ENCODE measurements around the gene DPYSL5.
A peak's percentile ranks its signal among the peaks of the same experiment; 100 is the strongest.

The DPYSL5 gene

DNA sequence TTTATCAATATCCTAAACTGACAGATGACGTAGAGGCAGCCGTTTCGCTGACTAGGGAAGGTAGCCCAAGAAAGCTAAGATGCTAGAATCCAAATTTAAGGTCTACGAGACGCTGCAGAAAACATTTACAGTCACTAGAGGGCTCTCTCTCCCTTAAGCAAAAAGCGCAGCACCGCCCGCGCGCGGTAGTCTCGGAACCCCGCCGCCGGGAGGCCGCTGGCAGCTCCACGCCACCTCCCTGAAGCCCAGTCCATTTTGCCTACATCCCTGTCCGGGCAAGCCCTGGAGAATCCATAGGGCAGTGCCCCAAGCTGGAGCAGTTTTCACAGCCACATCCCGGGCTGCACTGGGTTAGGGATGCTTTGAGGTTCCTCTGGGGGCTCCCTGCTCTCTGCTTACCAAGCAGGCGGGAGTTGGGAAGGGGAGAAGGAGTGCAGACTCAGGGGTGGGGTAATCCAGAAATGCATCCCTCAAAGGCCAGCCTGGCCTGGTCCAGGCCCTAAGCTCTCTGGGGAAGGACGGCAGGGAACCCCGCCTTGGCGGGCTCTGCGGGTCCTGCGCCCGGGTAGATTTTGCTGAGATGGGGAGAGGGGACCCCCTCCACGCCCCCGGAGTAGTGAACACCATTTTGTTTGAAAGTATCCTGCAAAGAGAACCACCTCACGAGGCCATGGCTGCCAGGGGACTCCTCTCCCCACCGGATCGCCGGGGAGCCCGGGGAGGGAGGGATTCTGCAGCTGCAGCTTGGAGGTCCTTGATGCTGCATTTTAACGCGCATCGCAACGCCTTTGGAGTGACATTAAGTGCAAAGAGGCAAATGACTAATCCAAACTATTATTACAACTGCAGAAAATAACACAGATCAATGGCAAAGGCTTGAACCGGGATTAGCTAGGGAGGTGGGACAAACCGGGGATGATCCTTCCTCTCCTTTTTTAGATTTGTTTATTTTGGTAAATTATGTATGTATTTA, 1.3 kb upstream of the DPYSL5 start:
- peak; percentile 68 for DNase-seq

DNA sequence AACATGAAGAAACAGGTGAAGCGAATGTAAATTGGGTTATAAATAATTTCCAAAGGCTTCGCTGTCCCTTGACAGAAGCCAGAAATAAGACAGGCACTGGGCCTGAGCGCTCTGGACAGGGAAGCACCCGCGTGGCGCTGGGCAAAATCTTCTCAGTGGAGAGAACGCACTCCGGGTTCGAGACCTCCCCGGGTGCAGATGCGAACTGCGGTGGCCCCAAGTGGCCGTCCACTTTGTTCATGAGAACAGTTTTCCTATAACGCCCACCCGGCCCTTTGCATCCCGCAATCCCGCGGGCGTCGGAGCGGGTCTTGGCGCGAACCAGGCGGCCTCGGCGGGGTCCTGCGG, 651 bp upstream of the DPYSL5 start:
- DNase-seq: no peak

DNA sequence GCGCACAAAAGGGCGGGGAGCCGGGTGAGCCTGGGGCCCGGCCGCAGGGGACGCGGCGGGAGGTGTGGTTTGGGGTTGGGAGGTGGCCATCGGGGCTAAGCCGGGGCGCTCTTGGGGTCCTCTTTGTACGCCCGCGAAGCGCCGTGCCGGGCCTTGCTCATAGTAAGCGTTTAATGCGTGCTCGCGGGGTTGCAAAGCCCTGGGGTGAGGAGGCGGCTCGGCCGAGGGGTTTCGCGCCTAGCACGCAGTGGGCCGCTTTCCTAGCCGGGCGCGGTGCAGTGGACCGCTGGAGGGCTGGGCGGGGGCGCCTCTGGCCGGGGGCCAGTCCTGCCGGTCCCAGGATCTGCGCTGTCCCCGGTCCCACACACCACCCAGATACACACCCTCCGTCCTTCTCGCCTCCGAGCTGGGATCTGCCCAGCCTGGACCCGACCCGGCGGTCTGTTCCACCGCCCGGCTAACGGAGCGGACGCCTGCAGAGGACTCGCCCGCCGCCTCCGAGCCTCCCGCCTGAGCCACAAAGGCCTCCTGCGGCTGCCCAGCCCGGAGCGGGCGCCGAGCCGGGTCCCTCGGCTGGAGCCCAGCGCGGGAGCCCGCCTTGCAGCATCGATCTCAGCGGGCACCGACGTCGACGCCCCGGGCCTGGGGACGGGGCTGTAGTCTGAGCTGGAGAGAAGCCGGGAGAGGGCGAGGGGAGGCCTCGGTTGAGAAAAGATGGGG, 564 bp downstream of the DPYSL5 start:
- peak; percentile 12 for DNase-seq

DNA sequence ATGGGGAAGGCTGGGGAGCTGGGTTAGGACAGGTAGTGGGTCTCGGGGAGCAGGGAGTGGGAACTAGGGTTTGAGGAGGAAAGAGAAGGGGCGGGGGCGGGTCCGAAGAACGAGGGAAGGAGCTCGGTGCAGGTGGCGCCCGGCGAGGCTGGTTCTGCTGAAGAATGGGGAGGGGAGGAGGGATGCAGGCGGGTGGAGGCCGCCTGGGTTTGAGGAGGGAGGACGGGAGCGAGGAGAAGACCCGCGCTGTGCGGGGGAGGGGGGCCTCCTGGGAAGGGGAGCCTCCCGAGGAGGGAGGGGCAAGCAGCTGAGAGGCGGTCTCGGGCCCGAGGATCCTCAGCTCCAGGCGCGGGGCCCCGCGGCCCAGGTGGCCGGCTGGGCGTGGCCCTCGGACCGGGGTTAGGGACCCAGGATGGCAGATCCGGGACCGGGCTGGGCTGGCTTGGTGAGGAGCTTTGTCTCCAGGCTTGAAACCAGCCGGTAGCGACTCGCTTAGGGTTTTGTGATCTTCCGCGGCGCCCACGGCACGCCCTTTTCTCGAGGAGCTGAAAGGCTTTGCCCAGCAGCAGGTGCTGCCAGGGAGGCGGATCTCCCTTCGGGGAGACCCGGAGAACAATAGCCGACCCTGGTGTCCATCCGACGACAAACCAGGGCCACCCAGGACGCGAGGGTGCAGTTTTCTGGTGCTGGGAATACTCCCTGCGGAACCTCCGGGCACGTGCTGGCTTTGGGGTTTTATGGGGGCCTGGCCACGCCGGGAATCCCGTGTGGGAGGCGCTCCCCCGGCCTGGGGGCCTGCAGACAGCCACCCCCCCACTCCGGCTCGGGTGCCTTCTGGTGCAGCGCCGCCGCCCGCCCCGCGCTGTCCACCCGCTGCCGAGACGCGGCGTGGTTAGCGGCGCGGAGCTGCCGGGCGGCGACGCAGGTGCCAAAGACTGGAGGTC, 1.4 kb downstream of the DPYSL5 start:
- DNase-seq: no peak

DNA sequence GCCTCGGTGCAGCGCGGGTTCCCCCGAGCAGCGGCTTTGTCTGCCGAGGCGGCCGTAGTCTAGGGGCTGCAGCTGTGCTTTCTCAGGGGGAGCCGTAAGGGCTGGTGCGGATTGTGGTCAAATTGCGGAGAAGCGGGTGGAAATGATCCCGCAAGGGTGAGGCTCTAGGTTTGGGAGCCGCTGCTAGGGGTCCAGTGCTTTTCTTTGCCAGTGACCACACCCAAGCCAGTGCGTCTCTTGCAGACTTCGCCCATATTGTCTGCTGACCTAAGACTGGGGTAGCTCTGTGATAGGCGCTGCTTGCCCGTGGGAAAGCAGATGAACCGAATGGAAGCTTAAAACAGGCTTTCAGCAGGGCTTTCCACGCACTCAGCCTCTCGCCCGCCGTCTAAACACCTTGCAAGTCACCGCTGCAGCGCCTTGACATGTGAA, 2.1 kb downstream of the DPYSL5 start:
- DNase-seq: no peak

DNA sequence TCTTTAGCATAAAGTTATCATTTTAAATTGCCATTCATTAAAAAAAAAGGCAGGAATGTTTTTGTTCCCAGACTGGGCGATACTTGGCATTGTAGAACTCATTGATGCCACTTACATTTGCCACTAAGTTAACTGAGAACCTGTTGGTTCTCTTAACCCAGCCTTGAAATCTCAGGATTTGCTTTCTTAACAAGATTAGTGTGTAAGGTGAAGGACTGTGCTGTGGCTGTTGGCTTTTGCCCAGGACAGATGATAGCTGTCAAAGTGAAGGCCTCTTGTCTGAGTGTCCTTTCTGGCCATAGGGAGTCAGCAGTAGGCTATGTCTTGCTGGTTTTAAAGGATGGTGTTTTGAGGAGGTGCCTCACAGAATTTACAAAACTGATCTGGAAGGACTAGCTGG, 2.6 kb downstream of the DPYSL5 start:
- no peak for DNase-seq

DNA sequence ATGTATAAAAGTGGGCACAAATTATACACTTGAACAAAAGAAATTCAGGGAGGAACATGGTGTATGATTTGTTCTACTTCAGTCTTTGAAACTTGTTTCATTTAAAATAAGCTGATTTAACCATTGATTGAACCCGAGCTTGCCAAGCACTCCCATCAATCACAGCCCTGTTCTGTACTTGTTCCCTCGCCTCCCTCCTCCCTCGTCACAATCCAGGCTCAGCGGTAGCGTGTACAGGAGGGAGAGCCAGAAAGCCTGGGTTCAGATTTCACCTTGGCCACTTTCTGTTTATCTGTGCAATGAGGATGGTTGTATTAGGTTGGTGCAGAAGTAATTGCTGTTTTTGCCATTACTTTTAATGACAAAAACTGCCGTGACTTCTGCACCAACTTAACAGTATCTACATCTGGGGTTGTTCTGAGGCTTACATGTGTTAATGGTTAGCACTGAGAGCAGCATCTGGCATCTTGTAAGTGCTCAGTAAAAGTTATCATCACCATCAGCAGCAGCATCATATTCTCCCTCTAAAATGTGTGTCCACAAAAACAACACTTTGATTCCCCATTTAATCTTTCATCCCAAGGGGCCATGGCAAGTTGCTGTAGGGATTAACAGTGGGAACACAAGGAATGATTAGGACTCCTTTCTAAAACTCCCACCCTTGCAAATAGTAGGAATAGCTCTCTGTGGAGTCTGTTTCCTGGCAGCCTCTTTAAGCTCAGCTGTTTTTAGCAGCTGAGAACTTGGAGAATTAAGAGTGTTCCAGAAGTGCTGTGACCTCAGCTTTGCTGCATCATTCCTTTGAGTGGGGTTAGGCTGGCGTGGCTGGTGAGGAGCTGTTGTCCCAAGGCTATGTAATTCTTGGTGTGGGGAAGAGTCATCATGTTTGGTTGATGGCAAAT, 4.7 kb downstream of the DPYSL5 start:
- DNase-seq: no peak

DNA sequence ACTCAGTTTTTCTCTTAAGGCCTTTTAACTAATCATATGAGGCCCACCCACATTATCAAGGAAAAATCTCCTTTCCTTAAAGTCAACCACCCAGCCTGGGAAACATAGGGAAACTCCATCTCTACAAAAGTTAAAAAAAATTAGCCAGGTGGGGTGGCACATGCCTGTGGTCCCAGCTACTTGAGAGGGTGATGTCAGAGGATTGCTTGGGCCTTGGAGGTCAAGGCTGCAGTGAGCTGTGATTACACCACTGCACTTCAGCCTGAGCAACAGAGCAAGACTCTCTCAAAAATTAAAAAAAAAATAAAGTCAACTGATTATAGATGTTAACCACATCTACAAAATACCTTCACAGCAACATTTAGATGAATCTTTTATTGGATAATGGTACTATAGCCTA, 5.8 kb downstream of the DPYSL5 start:
- no peak for DNase-seq

DNA sequence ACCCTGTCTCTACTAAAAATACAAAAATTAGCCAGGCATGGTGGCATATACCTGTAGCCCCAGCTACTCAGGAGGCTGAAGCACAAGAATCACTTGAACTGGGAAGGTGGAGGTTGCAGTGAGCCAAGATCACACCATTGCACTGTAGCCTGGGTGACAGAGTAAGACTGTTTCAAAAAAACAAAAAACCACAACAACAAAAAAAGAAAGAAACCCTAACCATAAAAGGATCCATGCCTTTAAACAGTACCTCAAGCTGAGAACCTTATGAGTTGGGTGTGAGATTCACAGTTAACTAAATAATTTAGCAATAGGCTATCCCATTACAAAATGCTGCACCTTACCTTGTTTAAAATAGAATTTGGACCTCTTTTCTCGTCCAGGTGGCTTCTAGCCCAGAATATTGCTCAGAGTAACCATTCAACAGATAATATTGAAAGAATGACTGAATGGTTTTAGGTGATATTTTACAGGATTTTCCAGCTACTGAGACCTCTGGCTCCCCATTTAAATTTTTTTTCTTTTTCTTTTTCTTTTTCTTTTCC, 6.4 kb downstream of the DPYSL5 start:
- DNase-seq: no peak

DNA sequence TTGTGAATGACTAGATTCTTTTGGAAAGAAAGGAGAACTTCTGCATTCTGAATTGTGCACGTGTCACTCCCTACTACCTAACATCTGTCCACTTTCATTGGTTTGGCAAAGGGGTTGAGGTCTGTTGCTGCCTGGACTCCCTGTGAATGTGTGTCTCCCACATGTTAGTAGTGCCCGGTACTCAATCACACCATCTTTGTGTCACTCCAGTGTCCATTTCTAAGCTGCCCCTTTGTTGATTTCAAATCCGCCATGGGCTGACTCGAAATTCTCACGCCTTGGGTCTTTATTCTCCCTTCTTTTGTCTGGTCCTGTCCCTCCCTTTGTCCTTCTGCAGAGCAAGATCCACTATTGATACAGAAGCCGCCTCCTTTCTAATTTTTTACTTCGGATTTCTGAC, 7.5 kb downstream of the DPYSL5 start:
- DNase-seq: no peak

DNA sequence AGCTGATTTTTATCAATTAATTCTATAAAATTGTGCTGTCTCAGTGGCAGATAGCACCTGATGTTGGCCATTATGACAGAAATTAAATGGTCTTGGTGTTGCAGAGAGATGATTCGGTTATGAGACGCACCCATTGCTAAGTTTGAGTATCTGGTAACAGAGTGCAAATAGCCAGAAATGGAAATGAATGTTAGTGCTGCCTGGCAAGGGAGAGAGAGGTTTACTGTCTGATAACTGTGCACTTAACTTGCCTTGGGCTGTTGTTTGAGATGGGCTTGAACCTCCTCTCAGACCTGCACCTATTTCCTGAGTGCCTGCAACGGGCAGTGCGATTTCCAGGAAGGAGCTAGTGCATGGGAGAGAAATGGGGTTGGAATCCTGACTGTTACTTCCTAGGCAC, 11.7 kb downstream of the DPYSL5 start:
- DNase-seq: no peak

DNA sequence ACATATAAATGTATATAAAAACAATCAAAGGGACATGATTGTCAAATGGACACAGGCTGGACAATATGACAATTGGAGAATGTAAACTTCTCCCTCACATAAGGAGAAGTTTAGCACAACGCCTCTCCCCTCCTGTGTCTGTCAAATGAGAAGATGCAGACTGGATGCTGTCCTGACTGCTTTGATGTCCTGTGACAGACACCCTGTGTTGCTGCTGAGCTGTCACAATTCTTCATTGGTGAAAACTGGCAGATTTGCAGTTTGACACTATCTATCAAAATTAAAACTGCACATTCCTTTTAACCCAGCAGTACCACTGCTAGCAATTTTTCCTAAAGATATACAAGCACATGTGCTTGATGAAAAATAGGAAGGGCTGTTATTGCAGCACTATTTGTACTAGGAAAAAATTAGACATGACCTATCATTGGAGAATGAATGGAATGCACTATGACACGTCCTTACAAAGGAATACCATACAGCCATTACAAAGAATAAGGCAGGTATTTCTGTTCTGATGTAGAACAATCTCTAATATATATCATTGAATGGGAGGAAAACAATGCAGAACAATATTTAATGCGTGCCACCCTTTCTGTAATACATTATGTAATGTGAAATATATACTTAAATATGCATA, 12.4 kb downstream of the DPYSL5 start:
- DNase-seq: no peak

DNA sequence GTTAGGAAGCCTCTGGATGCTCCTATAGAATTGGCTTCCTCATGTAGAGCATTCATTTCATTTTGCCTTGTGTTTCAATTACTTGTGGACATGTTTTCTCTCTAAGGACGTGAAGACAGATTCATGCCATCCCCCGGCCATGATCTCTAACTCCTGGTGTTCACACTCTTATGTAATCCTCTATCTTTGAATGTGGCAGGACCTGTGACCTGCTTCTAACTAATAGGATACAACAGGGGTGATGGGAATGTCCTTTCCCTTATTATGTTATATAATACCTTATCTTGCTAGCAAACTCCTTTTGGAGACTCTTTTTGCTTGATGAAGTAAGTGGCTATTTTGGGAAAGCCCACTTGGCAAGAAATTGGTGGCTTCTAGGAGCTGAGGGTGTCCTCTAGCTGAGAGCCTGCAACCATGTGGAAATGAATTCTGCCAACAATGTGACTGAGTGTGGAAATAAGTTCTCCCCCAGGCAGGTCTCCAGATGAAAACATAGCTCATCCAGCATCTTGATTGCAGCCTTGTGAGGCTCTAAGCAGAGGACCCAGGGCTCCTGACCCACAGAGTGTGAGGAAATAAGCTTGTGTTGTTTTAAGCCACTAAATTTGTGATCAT, 13.8 kb downstream of the DPYSL5 start:
- no peak for DNase-seq

DNA sequence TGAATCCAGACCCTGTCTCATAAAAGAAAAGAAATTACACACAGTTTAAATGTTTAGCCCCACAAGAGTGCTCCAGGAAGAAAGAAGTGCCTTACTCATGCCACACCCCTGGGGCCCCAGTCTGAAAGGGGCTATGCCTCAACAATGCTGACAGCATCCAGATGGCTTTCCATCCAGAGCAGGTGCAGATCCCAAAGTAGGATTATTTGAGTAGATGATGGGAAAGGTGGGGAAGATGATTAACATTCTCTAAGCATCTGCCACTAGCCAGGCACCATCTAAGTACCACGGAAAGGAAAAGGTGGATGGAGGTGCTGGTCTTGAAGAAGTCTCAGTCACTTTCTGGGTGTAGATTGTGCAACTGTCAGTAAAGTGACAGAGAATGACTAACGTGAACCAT, 16.3 kb downstream of the DPYSL5 start:
- DNase-seq: no peak

DNA sequence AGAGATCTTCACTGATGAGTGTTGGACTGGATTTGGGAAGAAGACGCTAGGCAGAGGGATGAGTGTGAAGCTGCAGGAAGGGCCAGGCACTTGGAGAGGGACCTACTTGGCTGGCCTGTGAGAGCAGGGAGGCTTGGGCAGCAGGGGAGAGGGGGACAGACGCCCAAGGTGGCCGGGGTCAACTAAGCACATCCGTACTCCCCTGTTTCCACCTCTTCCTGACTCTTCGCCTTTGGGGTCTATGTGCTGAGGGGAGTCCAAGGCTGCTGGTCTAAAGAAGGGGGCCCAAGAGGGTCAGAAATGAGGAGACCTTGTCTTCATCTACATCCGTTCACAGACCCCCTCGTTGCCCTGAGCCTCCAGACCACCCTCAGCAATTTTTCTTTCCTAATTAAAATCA, 16.7 kb downstream of the DPYSL5 start:
- DNase-seq: no peak

DNA sequence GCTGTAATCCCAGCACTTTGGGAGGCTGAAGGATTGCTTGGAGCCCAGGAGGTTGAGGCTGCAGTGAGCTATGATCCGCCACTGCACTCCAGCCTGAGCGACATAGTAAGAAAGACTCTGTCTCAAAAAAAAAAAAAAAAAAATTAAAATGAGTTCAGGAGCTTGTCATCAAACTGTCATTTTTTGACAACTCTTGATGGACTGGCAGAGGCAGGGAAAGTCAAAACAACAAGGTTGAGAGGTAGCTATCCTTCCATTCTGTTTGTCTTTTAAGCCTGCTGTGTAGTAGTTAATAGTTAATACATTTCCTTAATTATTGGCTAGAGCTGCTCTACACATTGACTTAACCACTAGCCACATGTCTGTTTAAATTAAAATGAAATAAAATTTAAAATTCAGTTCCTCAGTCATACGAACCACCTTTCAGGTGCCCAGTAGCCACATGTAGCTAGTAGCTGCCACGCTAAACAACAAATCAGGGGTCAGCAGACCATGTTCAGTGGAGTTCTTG, 22.7 kb downstream of the DPYSL5 start:
- no peak for DNase-seq

DNA sequence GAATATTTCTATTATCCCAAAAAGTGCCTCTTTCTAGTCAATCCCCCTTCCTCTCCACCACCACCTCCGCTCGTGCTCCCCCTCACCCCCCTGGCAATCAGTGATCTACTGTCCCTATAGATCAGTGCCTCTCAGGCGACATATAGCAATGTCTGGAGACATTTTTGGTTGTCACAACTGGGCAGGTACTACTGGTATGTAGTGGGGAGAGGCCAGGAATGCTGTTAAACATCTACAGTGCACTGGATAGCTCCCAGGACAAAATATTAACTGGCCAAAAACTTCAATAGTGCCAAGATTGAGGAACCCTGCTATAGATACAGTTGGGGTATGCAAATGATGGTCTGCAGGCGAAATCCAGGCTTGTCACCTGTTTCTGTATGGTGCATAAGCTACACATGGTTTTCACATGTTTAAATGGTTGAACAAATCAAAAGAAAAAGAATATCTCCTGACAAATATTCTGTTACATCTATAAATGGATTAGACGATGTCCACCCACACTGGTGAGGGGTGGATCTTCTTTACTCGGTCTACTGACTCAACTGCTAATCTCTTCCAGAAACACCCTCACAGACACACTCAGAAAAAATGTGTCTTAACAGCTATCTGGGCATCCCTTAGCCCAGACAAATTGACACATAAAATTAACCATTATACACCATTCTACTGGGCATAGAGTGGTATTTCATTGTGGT, 25.5 kb downstream of the DPYSL5 start:
- no peak for DNase-seq

DNA sequence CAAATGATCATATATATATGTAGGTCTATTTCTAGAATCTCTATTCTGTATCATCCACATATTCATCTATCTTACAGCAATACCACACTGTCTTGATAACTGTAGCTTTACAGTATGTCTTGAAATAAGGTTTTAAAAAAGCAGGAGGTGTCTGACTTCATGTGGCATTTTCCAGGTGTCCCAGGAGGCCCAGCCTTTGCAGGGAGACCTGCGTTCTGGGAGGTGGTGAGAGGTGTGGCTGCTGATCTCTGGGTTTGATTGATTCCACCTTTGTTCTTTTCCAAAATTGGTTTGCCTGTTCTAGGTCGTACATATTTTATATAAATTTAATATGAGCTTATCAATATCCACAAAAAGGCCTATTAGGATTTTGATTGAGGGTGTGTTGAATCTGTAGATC, 26.6 kb downstream of the DPYSL5 start:
- DNase-seq: no peak

DNA sequence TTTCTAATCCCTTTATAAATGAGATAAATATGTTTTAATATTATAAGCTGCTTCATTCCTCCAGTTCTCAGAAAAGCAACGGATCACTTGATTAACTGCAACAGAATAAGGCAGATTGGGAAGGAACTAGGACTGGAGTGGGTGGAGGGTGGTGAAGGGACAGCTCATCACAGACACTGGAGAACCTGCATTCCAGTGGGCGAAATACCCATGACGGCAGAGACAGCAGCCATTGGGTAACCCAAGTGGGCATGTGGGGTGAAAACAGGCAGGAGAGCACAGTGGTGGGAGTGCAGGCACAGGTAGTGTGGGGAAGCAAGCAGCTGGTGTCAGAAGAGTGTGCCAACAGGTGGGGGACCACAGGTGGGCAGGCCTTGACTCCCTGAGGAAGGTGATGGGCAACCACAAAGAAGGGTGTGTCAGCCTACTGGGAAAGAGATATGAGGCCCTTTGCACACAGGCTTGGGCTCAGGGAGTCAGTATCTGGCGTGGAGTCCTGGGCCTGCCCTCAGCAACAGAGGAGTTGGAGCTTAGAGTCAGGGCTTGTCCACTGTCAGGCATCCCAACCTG, 27.2 kb downstream of the DPYSL5 start:
- no peak for DNase-seq

DNA sequence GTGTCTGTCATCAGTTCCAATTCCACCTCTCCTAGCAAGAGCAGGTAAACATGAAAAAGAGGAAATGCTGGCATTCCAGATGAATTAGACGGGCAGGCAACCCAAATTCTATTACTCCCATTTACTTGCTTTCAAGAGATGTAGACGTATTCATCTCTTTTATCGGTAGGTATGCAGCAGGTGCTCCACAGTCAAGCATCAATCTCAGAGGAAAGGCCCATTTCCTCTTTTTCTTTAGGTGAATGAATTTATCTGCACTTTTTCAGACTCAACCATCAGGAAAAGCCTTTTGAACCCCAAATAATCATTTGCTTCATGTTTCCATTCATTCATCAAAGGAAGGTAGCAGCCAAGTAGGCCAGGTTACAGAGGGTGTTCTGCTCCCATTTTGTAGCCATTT, 27.9 kb downstream of the DPYSL5 start:
- DNase-seq: no peak

Measured in DMS153 (cell line).